Lung (tissue), 12 donors: Measurements from ENCODE around the gene IGLL1. TPM values are rescaled to one million over a fixed set of nuclear protein-coding genes. Genes with fewer than 3 reads are reported as not detected.
A peak's percentile ranks its signal among the peaks of the same experiment; 100 is the strongest.

Source experiments
- ATAC-seq: fragments of 200-7000 bp; cut with Tn5 transposase; one replicate; pipeline ENCODE4 v1.9.1; 2020; ENCODE audit warnings: moderate number of reproducible peaks; ENCODE audit not compliant: insufficient read depth, low FRiP score
- DNase-seq, 3 donors: peaks; one replicate each; pipeline ENCODE4 v3.0.0-alpha.2; 2013 to 2017
- H3K27ac ChIP-seq, 2 donors: one replicate each; pipeline ENCODE4 v1.5.1; 2013; ENCODE audit warnings: mild to moderate bottlenecking in 2 of 2, moderate library complexity in 2 of 2, control low read depth in 1 of 2, inconsistent platforms in 1 of 2, low read depth in 1 of 2, low read length in 1 of 2
- H3K27me3 ChIP-seq, 3 donors: one replicate each; pipeline ENCODE4 v1.5.1; 2013; ENCODE audit warnings: low read length in 2 of 3; ENCODE audit not compliant: control insufficient read depth in 3 of 3, insufficient read depth in 3 of 3
- H3K36me3 ChIP-seq, 4 donors: one replicate each; pipeline ENCODE4 v1.5.1; 2013; ENCODE audit warnings: low read length in 4 of 4, mild to moderate bottlenecking in 1 of 4, moderate library complexity in 1 of 4; ENCODE audit not compliant: control insufficient read depth in 4 of 4, insufficient read depth in 4 of 4
- H3K4me1 ChIP-seq, 5 donors: one replicate each; pipeline ENCODE4 v1.5.1; 2013; ENCODE audit warnings: low read length in 5 of 5, mild to moderate bottlenecking in 2 of 5, moderate library complexity in 1 of 5; ENCODE audit not compliant: control insufficient read depth in 5 of 5, insufficient read depth in 5 of 5
- H3K4me3 ChIP-seq: one replicate; pipeline ENCODE4 v1.5.1; 2013; ENCODE audit warnings: mild to moderate bottlenecking, control low read depth, moderate library complexity
- H3K9ac ChIP-seq, 2 donors: one replicate each; pipeline ENCODE4 v1.5.1; 2013; ENCODE audit warnings: low read length in 2 of 2, control low read depth in 1 of 2; ENCODE audit not compliant: insufficient read depth in 1 of 2
- H3K9me3 ChIP-seq, 4 donors: one replicate each; pipeline ENCODE4 v1.5.1; 2013; ENCODE audit warnings: low read length in 3 of 4, mild to moderate bottlenecking in 1 of 4, moderate library complexity in 1 of 4; ENCODE audit not compliant: control insufficient read depth in 4 of 4, insufficient read depth in 3 of 4
- WGBS, 2 donors: extraction: QIAGEN DNeasy Blood & Tissue Kit; methylation state at CpG; one replicate each; pipeline ENCODE4 v1.1.7; 2013; 5-methylcytosine and 5-hydroxymethylcytosine counted together
- polyA plus RNA-seq, 2 donors: library from polyadenylated mRNA; stranded (reverse); fragments of 200-250 nt; gene quantifications; one replicate each; pipeline ENCODE4 v1.2.1, GENCODE V29; 2013
- total RNA-seq, 2 donors: library from RNA; depleted of rRNA in 1 of 2; stranded (reverse); fragments of >200 nt in 1 of 2; gene quantifications; one replicate each; pipeline ENCODE4 v1.2.1, GENCODE V29; 2014 to 2021
- TF ChIP-seq, protein P1 (sequence below): IDR thresholded peaks from 2 replicates; pipeline ENCODE4 v1.5.1; 2012; ENCODE audit warnings: mild to moderate bottlenecking; ENCODE audit errors: control extremely low read depth, extremely low read depth
- donor health status: control.
- donor health status: control.
- donor health status: Bipolar disorder and iron deficiency.
- donor health status: healthy.
- donor health status: DM: yes; HTN: yes; CAD: no.

Gene IGLL1
- total and polyA plus RNA-seq, 4 donors, result 0.16 to 0.28 TPM; not detected in 2

DNA sequence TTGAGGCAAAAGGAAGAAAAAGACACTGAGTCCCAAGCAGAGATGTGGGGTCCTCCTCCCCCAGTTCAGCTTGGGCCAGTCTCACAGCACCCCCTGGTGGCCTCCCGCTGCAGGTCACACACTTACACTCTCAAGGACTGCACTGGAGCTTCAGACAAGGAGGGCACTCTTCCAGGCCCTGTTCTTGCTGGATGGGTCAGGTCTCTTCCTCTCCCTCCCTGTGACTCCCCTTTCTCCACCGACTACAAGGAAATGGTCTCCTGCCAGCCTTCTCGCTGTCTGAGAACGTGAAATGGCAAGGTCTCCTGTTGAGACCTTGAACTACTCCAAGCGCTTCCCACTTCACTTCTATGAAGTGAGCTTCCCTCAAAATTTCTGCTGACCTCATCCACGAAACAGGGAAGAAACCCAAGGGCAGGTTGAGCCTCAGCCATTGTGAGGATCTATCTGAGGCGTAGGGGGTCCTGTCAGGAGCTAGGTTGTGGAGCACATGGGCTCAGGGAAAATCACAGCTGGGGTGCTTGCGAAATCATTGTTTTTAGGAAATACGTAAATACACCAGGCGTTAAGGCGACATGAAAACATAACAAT, 11.2 kb upstream of the IGLL1 start:
- H3K36me3 ChIP-seq, result no peaks in the 10 kb centered on the region
- ATAC-seq (no peak), DNase-seq (peak; percentile 66 to 74 (median 72))
- H3K27me3 ChIP-seq, result no peaks in the 10 kb centered on the region
- no peak overlapping the region for H3K27ac ChIP-seq
- TF ChIP-seq, protein P1, sequence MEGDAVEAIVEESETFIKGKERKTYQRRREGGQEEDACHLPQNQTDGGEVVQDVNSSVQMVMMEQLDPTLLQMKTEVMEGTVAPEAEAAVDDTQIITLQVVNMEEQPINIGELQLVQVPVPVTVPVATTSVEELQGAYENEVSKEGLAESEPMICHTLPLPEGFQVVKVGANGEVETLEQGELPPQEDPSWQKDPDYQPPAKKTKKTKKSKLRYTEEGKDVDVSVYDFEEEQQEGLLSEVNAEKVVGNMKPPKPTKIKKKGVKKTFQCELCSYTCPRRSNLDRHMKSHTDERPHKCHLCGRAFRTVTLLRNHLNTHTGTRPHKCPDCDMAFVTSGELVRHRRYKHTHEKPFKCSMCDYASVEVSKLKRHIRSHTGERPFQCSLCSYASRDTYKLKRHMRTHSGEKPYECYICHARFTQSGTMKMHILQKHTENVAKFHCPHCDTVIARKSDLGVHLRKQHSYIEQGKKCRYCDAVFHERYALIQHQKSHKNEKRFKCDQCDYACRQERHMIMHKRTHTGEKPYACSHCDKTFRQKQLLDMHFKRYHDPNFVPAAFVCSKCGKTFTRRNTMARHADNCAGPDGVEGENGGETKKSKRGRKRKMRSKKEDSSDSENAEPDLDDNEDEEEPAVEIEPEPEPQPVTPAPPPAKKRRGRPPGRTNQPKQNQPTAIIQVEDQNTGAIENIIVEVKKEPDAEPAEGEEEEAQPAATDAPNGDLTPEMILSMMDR, result peak; percentile 12
- H3K4me3 ChIP-seq, result no peak overlapping the region
- WGBS, 2 donors, result 23 to 39% methylated on average over 11 of the region's 11 CpGs
- no peaks in the 10 kb centered on the region for H3K9me3 ChIP-seq
- H3K4me1 ChIP-seq, result no peaks in the 10 kb centered on the region
- peak overlapping the region in 1 of 2 donors; percentile 47 for H3K9ac ChIP-seq

DNA sequence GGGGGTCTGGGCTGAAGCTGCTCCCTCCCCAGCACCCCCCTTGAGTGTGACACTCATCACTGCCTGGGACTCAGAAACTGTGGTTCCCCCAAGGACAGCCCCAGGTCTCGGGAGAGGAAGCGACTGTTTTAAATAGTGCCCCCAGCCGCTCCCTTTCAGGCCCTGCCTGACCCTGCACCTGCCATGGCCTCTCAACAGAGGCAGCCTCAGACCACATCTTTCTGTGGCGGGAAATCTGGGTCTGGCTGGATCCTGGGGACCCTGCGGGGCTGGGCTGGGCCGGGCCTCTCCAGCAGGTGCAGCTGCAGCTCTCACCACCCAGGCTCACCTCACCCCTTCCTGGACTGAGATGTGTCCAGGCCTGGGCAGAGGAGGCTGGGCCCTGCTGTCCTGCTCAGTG, 3.7 kb upstream of the IGLL1 start:
- Histone ChIP-seq H3K9ac (no peak overlapping the region), H3K27me3 (no peaks in the 10 kb centered on the region), H3K4me3 (no peak overlapping the region), H3K9me3 (no peaks in the 10 kb centered on the region), H3K36me3 (no peaks in the 10 kb centered on the region), H3K27ac (no peak overlapping the region), H3K4me1 (no peaks in the 10 kb centered on the region)
- DNase-seq, result no peak
- no peak for ATAC-seq
- 44 to 61% methylated on average over 6 of the region's 6 CpGs for WGBS, 2 donors
- TF ChIP-seq, protein P1, result no peak

DNA sequence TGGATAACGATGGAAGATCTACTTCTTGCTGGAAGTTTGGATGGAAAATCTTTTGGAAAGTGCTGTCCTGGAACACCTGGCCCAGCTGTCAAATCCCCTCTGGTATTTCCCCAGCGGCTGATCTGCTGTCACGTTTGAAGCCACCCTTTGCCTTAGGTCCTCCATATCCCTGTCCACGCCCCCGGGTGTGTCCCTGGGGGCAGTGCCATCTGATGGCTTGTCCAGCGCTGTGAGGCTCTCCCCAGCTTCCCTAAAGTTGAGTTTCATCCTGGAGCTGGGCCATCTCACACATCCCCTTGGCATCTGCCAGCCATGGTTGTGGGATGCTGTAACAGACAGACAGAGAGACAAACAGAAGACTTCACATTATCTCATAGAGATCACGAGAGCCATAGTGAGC, 3.1 kb upstream of the IGLL1 start:
- 69 to 74% methylated on average over 7 of the region's 7 CpGs for WGBS, 2 donors
- H3K27me3 ChIP-seq, result no peaks in the 10 kb centered on the region
- no peak overlapping the region for H3K27ac ChIP-seq
- DNase-seq (no peak), ATAC-seq (no peak)
- TF ChIP-seq, protein P1, result no peak
- no peaks in the 10 kb centered on the region for H3K9me3 ChIP-seq
- H3K36me3 ChIP-seq, result no peaks in the 10 kb centered on the region
- no peak overlapping the region for H3K9ac ChIP-seq
- H3K4me3 ChIP-seq, result no peak overlapping the region
- no peaks in the 10 kb centered on the region for H3K4me1 ChIP-seq

DNA sequence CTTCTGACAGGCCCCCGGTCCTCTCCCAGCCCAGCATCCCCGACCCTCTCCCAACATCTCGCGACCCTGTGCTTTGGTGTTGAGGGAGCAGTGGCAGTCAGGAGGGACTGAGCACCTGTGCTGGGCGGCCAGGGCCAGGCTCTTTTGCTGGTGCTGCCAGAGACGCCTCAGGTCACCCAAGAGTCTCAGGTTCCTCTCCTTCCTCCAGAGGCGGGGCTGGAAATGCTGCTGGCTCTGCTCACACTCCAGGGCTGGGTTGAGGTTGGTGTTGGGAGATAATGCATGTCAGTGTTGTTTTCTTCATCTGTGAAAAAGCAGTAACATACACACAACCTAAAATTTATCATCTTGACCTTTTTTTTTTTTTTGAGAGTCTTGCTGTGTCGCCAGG, 1.2 kb upstream of the IGLL1 start:
- H3K4me1 ChIP-seq, result no peaks in the 10 kb centered on the region
- H3K36me3 ChIP-seq, result no peaks in the 10 kb centered on the region
- H3K9me3 ChIP-seq, result no peaks in the 10 kb centered on the region
- TF ChIP-seq, protein P1, result no peak
- no peaks in the 10 kb centered on the region for H3K27me3 ChIP-seq
- 41 to 67% methylated on average over 8 of the region's 8 CpGs for WGBS, 2 donors
- no peak for DNase-seq
- no peak overlapping the region for H3K9ac ChIP-seq
- no peak for ATAC-seq
- no peak overlapping the region for H3K4me3 ChIP-seq
- no peak overlapping the region for H3K27ac ChIP-seq
